Measurements from ENCODE around the gene TRIO.

DNA sequence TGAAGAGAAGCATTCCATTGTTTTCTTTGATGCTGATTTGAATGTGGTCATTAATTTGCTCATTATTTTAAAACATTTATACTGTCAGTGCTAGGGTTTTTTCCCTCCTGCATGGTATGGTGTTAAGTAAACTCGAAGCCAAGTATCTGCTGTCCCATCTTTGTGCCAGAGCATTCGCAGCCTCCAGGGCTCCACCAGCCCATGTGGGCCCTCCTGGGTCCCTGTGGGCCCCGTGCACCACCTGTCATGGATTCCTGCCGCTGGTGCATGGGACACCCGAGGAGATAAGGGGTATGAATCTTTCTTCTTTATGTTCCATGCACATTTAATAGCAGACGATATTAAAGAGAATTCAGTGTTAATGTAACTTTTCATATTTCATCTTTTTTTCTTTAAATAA, 95.1 kb downstream of the TRIO start:
- TF ChIP-seq EZH2 (IDR thresholded peaks at IDR 0.05; ENCODE audit: borderline replicate concordance, low read depth, low read length, poor library complexity, severe bottlenecking): no peak
- no peak for TF ChIP-seq CTCF (conservative IDR thresholded peaks at IDR 0.05; ENCODE audit: low read depth, low read length)

All from A673 (cell line).